ENCODE data around the gene DDA1.
"Not testable (repeated sequence)": the region's sequence is repeated elsewhere in the genome, so short reads cannot be mapped to it uniquely, and the experiment has no call there.

DNA sequence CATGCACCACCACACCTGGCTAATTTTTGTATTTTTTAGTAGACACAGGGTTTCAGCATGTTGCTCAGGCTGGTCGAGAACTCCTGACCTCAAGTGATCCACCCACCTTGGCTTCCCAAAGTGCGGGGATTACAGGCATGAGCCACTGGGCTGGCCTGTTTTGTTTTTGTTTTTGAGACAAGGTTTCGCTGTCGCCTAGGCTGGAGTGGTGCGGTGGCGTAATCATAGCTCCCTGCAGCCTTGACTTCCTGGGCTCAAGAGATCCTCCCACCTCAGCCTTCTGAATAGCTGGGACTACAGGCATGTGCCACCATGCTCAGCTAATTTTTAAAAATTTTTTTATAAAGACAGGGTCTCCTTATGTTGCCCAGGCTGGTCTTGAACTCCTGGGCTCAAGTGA is 13.8 kb upstream of the DDA1 start:
- TF ChIP-seq, protein P1, sequence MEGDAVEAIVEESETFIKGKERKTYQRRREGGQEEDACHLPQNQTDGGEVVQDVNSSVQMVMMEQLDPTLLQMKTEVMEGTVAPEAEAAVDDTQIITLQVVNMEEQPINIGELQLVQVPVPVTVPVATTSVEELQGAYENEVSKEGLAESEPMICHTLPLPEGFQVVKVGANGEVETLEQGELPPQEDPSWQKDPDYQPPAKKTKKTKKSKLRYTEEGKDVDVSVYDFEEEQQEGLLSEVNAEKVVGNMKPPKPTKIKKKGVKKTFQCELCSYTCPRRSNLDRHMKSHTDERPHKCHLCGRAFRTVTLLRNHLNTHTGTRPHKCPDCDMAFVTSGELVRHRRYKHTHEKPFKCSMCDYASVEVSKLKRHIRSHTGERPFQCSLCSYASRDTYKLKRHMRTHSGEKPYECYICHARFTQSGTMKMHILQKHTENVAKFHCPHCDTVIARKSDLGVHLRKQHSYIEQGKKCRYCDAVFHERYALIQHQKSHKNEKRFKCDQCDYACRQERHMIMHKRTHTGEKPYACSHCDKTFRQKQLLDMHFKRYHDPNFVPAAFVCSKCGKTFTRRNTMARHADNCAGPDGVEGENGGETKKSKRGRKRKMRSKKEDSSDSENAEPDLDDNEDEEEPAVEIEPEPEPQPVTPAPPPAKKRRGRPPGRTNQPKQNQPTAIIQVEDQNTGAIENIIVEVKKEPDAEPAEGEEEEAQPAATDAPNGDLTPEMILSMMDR (IDR thresholded peaks at IDR 0.05), result not testable (repeated sequence)
- TF ChIP-seq POLR2A (IDR thresholded peaks at IDR 0.05), result not testable (repeated sequence)

Measured in adrenal gland (tissue), 5 donors.